CD4-positive, alpha-beta memory T cell (primary cell): ENCODE results near the gene SFSWAP. TPM values are rescaled to one million over a fixed set of nuclear protein-coding genes. Genes with fewer than 3 reads are reported as not detected.
A peak's percentile ranks its signal among the peaks of the same experiment; 100 is the strongest.
"Not testable (repeated sequence)": the region's sequence is repeated elsewhere in the genome, so short reads cannot be mapped to it uniquely, and the experiment has no call there.

Source experiments
- CTCF ChIA-PET: fragments of 350-600 bp; sonication (Branson Sonifier 250); formaldehyde crosslinking; loops from one replicate; lab custom pipeline; 2021; ENCODE audit warnings: inconsistent platforms; ENCODE audit not compliant: partially characterized antibody; lab: Charles Lee
- POLR2A ChIA-PET: fragments of 350-600 bp; sonication (Branson Sonifier 250); formaldehyde crosslinking; loops from one replicate; lab custom pipeline; 2021; ENCODE audit not compliant: partially characterized antibody; lab: Charles Lee
- DNase-seq, 5 donors: peaks; one replicate each; pipeline versions ENCODE4 v3.0.0 to v3.0.0-alpha.2; 2020 to 2022; ENCODE audit warnings: mixed read lengths in 1 of 5
- H3K27ac ChIP-seq: one replicate; pipeline ENCODE4 v1.7.0; 2013; ENCODE audit warnings: low read depth, low read length
- H3K27me3 ChIP-seq: 2 replicates; pipeline ENCODE4 v1.7.0; 2013; ENCODE audit warnings: mild to moderate bottlenecking, low read length, moderate library complexity; ENCODE audit not compliant: insufficient read depth
- H3K36me3 ChIP-seq: 2 replicates; pipeline ENCODE4 v1.7.0; 2013; ENCODE audit warnings: mild to moderate bottlenecking, low read length, moderate library complexity; ENCODE audit not compliant: insufficient read depth
- H3K4me1 ChIP-seq: 2 replicates; pipeline ENCODE4 v1.7.0; 2013; ENCODE audit warnings: mild to moderate bottlenecking, low read length, moderate library complexity; ENCODE audit not compliant: insufficient read depth
- H3K4me3 ChIP-seq, 2 donors: one replicate each; pipeline ENCODE4 v1.7.0; 2013; ENCODE audit warnings: low read length in 2 of 2, mild to moderate bottlenecking in 1 of 2
- H3K9me3 ChIP-seq, 2 donors: one replicate each; pipeline ENCODE4 v1.7.0; 2013; ENCODE audit warnings: low read length in 2 of 2, control low read depth in 1 of 2; ENCODE audit not compliant: control insufficient read depth in 1 of 2
- H3K27ac Mint-ChIP-seq, 7 donors: one replicate each; pipeline ENCODE4 v1.8.0; 2020 to 2021; ENCODE audit warnings: mixed read lengths in 7 of 7, mild to moderate bottlenecking in 6 of 7, inconsistent platforms in 3 of 7, moderate library complexity in 3 of 7
- H3K27me3 Mint-ChIP-seq, 2 donors: one replicate each; pipeline ENCODE4 v1.8.0; 2020 to 2021; ENCODE audit warnings: mixed read lengths in 2 of 2
- H3K36me3 Mint-ChIP-seq, 2 donors: one replicate each; pipeline ENCODE4 v1.8.0; 2020 to 2021; ENCODE audit warnings: mixed read lengths in 2 of 2, inconsistent platforms in 1 of 2, mild to moderate bottlenecking in 1 of 2
- H3K4me1 Mint-ChIP-seq, 4 donors: one replicate each; pipeline ENCODE4 v1.8.0; 2020 to 2021; ENCODE audit warnings: mixed read lengths in 4 of 4, mild to moderate bottlenecking in 1 of 4
- H3K4me3 Mint-ChIP-seq, 8 donors: one replicate each; pipeline ENCODE4 v1.8.0; 2020 to 2021; ENCODE audit warnings: mixed read lengths in 8 of 8, mild to moderate bottlenecking in 7 of 8, moderate library complexity in 6 of 8, inconsistent platforms in 3 of 8
- H3K9me3 Mint-ChIP-seq, 8 donors: one replicate each; pipeline ENCODE4 v1.8.0; 2020 to 2021; ENCODE audit warnings: mixed read lengths in 8 of 8, mild to moderate bottlenecking in 5 of 8, inconsistent platforms in 3 of 8, moderate library complexity in 1 of 8
- intact Hi-C: fragments of 100-400 bp; cut with micrococcal nuclease; formaldehyde crosslinking; loops from one replicate; pipeline ENCODE4 v1.15.1; 2023
- polyA plus RNA-seq, 2 donors: library from polyadenylated mRNA; unstranded; fragments of 300-500 nt; fragmentation: Illumina TruSeq; gene quantifications; one replicate each; pipeline ENCODE4 v1.2.3, GENCODE V29; 2021
- total RNA-seq, 2 experiments: library from RNA; stranded (reverse); gene quantifications; one replicate each; pipeline ENCODE4 v1.2.3, GENCODE V29; 2021

SFSWAP gene
- total and polyA plus RNA-seq, 4 experiments from 2014 or later = 9.8 to 96.8 (median 60.7) TPM

DNA sequence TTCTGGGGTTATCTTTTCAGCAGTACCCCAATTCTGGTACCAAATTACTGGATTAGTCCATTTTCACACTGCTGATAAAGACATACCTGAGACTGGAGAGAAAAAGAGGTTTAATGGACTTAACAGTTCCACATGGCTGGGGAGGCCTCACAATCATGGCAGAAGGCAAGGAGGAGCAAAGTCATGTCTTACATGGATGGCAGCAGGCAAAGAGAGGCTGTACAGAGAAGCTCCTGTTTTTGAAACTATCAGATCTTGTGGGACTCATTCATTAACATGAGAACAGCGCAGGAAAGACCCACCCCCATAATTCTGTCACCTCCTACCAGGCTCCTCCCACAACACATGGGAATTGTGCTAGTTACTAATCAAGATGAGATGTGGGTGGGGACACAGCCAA, 33.8 kb downstream of the SFSWAP start:
- intact Hi-C loops, DNase-seq, CTCF ChIA-PET, POLR2A ChIA-PET, H3K4me3 ChIP-seq, H3K4me3 Mint-ChIP-seq, H3K4me1 ChIP-seq, H3K9me3 ChIP-seq, H3K27me3 Mint-ChIP-seq, H3K27ac Mint-ChIP-seq, H3K27me3 ChIP-seq, H3K27ac ChIP-seq: not testable (repeated sequence)
- Mint-ChIP-seq H3K4me1 (peaks cover 3 to 13% (median 4%) of the 10 kb centered on the region in 4 donors), H3K36me3 (peaks cover 56 to 79% of the 10 kb centered on the region in 2 donors), H3K9me3 (peaks cover 0 to 12% (median 0%) of the 10 kb centered on the region in 8 donors)
- H3K36me3 ChIP-seq = peaks cover 21% of the 10 kb centered on the region

DNA sequence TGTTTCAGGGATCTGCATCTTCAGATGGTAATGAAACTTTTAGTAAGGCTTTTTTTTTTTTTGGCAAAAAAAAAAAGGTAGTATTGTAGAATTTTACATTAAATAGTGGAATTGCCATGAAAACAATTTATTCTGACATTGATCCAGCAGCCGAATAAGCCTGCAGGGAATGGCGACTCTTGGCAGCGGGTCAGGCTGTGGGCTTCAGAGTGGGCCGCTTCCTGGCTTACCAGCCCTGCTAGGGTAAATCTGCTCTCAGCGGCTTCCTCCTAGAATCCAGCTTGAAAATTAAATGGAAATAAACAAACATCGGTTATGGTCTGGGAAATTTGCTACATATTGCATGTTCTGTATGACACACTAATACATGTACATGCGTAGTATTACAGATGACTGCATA, 34.8 kb downstream of the SFSWAP start:
- CTCF ChIA-PET = interaction anchor here (0.9 kb wide), 1 partner anchor 9 kb away, joined by 3 read pairs; no protein-coding TSS in a partner anchor
- Histone ChIP-seq H3K27ac (no peak overlapping the region), H3K4me1 (no peaks in the 10 kb centered on the region), H3K27me3 (no peaks in the 10 kb centered on the region), H3K9me3 (no peaks in the 10 kb centered on the region), H3K4me3 (no peak overlapping the region), H3K36me3 (peaks cover 14% of the 10 kb centered on the region)
- H3K4me1 Mint-ChIP-seq = peaks cover 3 to 13% (median 6%) of the 10 kb centered on the region in 4 donors
- no peak for DNase-seq
- no peaks in the 10 kb centered on the region for H3K27me3 Mint-ChIP-seq
- H3K4me3 Mint-ChIP-seq = no peak overlapping the region
- peaks cover 0 to 12% (median 0%) of the 10 kb centered on the region in 8 donors for H3K9me3 Mint-ChIP-seq
- no peak overlapping the region for H3K27ac Mint-ChIP-seq
- peaks cover 47 to 76% of the 10 kb centered on the region in 2 donors for H3K36me3 Mint-ChIP-seq
- POLR2A ChIA-PET = no interaction called here
- intact Hi-C loops = no loop called here

- no peak for DNase-seq
- no peak overlapping the region for H3K4me3 ChIP-seq
- H3K4me1 ChIP-seq = no peaks in the 10 kb centered on the region
- peaks cover 44 to 84% of the 10 kb centered on the region in 2 donors for H3K36me3 Mint-ChIP-seq
- peaks cover 16% of the 10 kb centered on the region for H3K36me3 ChIP-seq
- no peaks in the 10 kb centered on the region for H3K9me3 ChIP-seq
- no peak overlapping the region for H3K27ac ChIP-seq
- CTCF ChIA-PET = interaction anchor here (1.8 kb wide), 1 partner anchor 26 kb away, joined by 4 read pairs; no protein-coding TSS in a partner anchor
- peaks cover 0 to 10% (median 4%) of the 10 kb centered on the region in 4 donors for H3K4me1 Mint-ChIP-seq
- H3K9me3 Mint-ChIP-seq = peaks cover 0 to 11% (median 0%) of the 10 kb centered on the region in 8 donors
- peak overlapping the region in 2 of 7 donors; percentile 75 to 80 for H3K27ac Mint-ChIP-seq
- H3K27me3 ChIP-seq = no peaks in the 10 kb centered on the region
- intact Hi-C loops = no loop called here
- POLR2A ChIA-PET = no interaction called here
- H3K4me3 Mint-ChIP-seq = no peak overlapping the region
- no peaks in the 10 kb centered on the region for H3K27me3 Mint-ChIP-seq
These were observed 36.6 kb downstream of the SFSWAP start for GRCh38 chr12:131747276-131748177.

- Histone ChIP-seq H3K9me3 (no peaks in the 10 kb centered on the region), H3K27me3 (no peaks in the 10 kb centered on the region), H3K27ac (no peak overlapping the region), H3K4me1 (no peaks in the 10 kb centered on the region), H3K4me3 (no peak overlapping the region), H3K36me3 (peaks cover 19% of the 10 kb centered on the region)
- H3K4me3 Mint-ChIP-seq = no peak overlapping the region
- intact Hi-C loops = no loop called here
- peaks cover 45 to 83% of the 10 kb centered on the region in 2 donors for H3K36me3 Mint-ChIP-seq
- peaks cover 0 to 14% (median 4%) of the 10 kb centered on the region in 4 donors for H3K4me1 Mint-ChIP-seq
- H3K27ac Mint-ChIP-seq = no peak overlapping the region
- CTCF ChIA-PET = no interaction called here
- no peak for DNase-seq
- H3K27me3 Mint-ChIP-seq = no peaks in the 10 kb centered on the region
- H3K9me3 Mint-ChIP-seq = no peaks in the 10 kb centered on the region
- POLR2A ChIA-PET = no interaction called here
These were observed 38.9 kb downstream of the SFSWAP start for GRCh38 chr12:131749618-131750315.

- no peak overlapping the region for H3K4me3 Mint-ChIP-seq
- no peaks in the 10 kb centered on the region for H3K27me3 Mint-ChIP-seq
- Histone ChIP-seq H3K4me3 (no peak overlapping the region), H3K4me1 (no peaks in the 10 kb centered on the region), H3K27me3 (no peaks in the 10 kb centered on the region), H3K36me3 (peaks cover 34% of the 10 kb centered on the region), H3K9me3 (no peaks in the 10 kb centered on the region), H3K27ac (no peak overlapping the region)
- peaks cover 0 to 15% (median 4%) of the 10 kb centered on the region in 4 donors for H3K4me1 Mint-ChIP-seq
- no peak for DNase-seq
- H3K36me3 Mint-ChIP-seq = peaks cover 51 to 87% of the 10 kb centered on the region in 2 donors
- H3K9me3 Mint-ChIP-seq = no peaks in the 10 kb centered on the region
- POLR2A ChIA-PET = no interaction called here
- no peak overlapping the region for H3K27ac Mint-ChIP-seq
- CTCF ChIA-PET = no interaction called here
- intact Hi-C loops = no loop called here
These were observed 40.4 kb downstream of the SFSWAP start for GRCh38 chr12:131751335-131751734.

DNA sequence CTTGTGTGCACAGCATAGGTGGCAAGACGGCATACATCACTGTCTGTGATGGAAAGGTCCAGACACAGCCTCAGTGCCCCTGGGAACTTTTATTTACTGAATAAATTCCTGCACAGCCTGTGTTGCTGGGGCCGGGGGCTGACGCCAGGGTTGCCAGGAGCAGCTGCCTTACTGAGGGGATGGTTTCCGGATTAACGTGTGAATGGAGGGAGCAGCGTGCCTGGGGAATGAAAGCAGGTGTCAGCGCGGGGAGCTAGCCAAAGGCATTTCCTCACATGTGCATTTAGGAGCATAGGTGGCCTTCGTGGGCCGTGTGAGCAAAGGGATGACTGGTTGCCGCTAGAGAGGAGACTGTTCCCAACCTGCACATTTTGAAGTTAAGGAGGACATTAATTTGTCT, 41.6 kb downstream of the SFSWAP start:
- Mint-ChIP-seq H3K27me3 (no peaks in the 10 kb centered on the region), H3K27ac (no peak overlapping the region)

DNA sequence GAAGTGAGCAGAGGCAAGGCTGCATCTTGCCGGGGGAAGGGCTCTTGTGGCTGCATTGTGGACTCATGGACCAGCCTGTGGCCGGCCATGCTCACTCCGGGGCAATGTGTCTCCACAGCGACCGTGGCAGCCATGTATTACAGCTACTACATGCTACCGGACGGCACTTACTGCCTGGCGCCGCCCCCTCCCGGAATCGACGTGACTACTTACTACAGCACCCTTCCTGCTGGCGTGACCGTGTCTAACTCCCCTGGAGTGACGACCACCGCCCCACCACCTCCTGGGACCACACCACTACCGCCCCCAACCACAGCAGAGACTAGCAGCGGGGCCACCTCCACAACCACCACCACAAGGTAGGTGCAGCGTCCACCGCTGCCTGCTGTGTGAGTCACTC, 42.1 kb downstream of the SFSWAP start:
- H3K4me1 Mint-ChIP-seq = peaks cover 0 to 15% (median 5%) of the 10 kb centered on the region in 4 donors
- Histone ChIP-seq H3K9me3 (no peaks in the 10 kb centered on the region), H3K4me1 (no peaks in the 10 kb centered on the region), H3K4me3 (no peak overlapping the region), H3K27me3 (no peaks in the 10 kb centered on the region), H3K36me3 (peaks cover 50% of the 10 kb centered on the region), H3K27ac (no peak overlapping the region)
- H3K27me3 Mint-ChIP-seq = no peaks in the 10 kb centered on the region
- DNase-seq = no peak
- peaks cover 57 to 88% of the 10 kb centered on the region in 2 donors for H3K36me3 Mint-ChIP-seq
- ChIA-PET POLR2A (no interaction called here), CTCF (no interaction called here)
- peaks cover 0 to 1% (median 0%) of the 10 kb centered on the region in 8 donors for H3K9me3 Mint-ChIP-seq
- peak overlapping the region in 2 of 7 donors; percentile 25 to 41 for H3K27ac Mint-ChIP-seq
- H3K4me3 Mint-ChIP-seq = peak overlapping the region in 1 of 8 donors; percentile 48
- intact Hi-C loops = no loop called here

More for the DNA sequence above, 41.6 kb downstream of the SFSWAP start:
- H3K4me1 Mint-ChIP-seq = peaks cover 0 to 15% (median 4%) of the 10 kb centered on the region in 4 donors
- Histone ChIP-seq H3K36me3 (peaks cover 45% of the 10 kb centered on the region), H3K27ac (no peak overlapping the region), H3K9me3 (no peaks in the 10 kb centered on the region), H3K4me3 (no peak overlapping the region), H3K4me1 (no peaks in the 10 kb centered on the region), H3K27me3 (no peaks in the 10 kb centered on the region)
- DNase-seq = no peak
- peaks cover 56 to 88% of the 10 kb centered on the region in 2 donors for H3K36me3 Mint-ChIP-seq
- no peak overlapping the region for H3K4me3 Mint-ChIP-seq
- intact Hi-C loops = no loop called here
- peaks cover 0 to 1% (median 0%) of the 10 kb centered on the region in 8 donors for H3K9me3 Mint-ChIP-seq
- ChIA-PET POLR2A (no interaction called here), CTCF (no interaction called here)
